SHP77 treated with DMSO at 0.1 percent for 48 hours (cell line): Measurements from ENCODE around the gene PRPF31.
"Not testable (repeated sequence)": the region's sequence is repeated elsewhere in the genome, so short reads cannot be mapped to it uniquely, and the experiment has no call there.

Experiments
- DNase-seq: peaks from one replicate; lab custom pipeline; 2025; lab: John Stamatoyannopoulos, UW

The PRPF31 gene

DNA sequence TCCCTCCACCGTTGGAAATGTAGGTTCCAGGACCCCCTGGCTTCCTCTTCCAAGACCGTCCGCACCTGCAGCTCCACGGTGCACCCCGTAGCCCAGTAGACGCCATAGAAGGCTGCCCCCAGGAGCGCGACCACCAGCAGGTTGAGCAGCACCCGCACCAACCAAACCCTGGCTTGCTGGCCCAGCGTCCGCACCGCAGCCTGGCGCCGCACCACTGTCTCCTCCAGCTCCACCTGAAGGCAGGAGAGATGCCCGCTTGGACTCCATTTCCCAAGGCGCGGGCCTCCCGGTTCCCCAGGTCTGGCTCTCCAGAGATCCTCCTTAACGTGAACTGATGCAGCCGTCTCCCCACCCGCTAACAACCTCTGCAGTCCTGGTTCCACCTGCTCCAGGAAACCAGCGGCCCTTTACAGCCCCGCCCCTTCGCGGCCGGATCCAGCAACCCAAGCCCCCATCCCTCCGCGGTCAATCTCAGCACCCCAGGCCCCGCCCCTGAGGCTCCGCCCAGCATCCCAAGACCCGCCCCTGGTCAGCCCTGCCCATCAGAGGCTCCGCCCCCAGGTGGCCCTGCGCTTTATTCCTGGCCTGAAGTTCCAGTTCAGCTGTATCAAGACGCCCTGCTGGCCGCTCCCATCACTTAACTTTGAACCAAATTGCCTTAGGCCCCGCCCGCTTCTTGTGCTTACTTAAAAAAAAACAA is 49.0 kb downstream of the PRPF31 start:
- no peak for DNase-seq

DNA sequence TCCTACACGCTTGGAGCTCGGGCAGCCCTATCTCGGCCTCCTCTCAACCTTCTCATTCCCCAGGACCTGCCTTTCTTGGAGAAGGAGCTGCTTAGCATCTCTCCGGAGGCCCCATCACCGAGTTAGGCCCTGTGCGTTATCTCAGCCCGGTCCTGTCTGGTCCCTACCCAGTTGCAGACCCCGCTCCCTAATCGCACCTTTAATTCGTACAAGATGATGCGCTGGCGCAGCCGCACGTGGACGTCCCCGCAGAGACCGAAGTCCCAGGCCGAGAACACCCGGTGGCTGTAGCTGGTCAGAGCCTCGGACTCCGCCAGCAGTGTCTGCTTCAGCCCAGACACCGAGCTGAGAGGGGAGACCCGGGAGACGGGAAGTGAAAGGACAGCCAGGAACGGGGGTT is 49.7 kb downstream of the PRPF31 start:
- DNase-seq: no peak

DNA sequence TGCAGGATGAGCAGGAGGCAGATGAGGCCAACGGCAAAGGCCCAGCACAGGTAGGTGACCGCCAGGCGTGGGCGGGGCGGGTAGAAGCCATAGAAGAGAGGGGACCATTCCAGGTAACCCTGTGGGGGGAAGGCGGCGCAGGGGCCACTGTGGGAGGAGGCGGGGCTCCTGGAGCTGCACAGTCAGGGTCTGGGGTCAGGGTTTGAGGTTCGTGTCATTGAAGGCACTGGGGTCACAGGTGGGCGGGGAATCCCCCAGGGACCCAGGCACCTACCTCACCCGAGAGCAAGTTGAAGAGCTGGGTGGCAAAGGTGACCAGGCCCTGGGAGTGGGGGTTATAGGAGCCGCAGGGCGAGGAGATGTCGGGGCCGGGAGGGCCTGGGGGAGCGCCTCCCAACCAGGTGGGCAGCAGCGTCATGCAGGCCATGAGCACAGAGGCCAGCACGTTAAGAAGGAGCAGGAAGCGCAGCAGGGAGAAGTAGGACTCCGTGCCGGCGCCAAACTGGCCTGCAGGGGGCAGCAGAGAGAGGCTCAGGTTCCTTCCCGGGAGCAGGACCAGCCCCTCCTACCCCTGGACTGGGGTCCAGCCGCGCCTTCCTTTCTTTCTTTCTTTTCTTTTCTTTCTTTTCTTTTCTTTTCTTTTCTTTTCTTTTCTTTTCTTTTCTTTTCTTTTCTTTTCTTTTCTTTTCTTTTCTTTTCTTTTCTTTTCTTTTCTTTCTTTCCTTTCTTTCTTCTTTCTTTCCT is 52.8 kb downstream of the PRPF31 start:
- peak; percentile 45 for DNase-seq

DNA sequence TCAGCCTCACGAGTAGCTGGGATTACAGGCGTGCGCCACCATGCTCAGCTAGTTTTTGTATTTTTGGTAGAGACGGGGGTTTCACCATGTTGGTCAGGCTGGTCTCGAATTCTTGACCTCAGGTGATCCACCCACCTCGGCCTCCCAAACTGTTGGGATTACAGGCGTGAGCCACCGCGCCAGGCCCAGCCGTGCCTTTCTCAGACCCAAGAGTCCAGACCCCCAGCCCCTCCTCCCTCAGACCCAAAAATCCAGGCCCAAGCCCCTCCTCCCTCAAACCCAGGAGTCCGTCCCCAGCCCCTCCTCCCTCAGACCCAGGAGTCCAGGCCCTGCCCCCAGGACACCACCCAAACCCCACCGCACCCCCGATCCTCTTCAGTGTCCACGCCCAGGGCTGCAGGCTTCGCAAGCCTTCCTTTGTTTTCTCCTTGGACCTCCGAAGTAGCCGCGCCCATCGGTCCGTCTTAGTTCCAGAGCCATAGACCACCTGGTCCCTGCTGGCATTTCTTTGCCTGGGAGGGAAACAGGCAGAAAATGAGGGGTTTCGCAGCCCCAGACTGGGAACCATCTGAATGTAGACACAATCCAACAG is 53.7 kb downstream of the PRPF31 start:
- no peak for DNase-seq

DNA sequence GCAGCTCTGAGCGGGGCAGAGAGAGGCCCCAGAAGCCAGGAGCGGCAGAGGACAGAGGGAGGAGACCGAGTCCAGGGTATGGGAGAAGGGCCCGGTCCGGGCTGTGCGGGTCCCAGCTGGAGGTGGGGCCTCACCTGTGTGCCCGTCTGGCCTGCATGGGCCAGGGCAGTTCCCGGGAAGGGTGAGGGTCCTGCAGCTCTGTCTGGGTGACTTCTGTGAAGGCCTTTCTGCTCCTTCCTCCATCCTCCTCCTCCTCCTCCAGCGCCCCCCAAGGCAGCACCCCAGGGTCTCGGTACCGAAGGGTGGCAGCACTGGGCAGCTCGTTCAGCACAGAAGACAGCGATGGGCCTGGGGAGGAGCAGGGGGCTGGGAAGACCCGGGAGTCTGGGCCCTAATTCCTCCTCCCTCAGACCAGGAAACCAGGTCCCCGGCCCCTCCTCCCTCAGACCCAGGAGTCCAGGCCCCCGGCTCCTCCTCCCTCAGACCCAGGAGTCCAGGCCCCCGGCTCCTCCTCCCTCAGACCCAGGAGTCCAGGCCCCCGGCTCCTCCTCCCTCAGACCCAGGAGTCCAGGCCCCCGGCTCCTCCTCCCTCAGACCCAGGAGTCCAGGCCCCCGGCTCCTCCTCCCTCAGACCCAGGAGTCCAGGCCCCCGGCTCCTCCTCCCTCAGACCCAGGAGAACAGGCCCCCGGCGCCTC is 56.3 kb downstream of the PRPF31 start:
- not testable (repeated sequence) for DNase-seq

DNA sequence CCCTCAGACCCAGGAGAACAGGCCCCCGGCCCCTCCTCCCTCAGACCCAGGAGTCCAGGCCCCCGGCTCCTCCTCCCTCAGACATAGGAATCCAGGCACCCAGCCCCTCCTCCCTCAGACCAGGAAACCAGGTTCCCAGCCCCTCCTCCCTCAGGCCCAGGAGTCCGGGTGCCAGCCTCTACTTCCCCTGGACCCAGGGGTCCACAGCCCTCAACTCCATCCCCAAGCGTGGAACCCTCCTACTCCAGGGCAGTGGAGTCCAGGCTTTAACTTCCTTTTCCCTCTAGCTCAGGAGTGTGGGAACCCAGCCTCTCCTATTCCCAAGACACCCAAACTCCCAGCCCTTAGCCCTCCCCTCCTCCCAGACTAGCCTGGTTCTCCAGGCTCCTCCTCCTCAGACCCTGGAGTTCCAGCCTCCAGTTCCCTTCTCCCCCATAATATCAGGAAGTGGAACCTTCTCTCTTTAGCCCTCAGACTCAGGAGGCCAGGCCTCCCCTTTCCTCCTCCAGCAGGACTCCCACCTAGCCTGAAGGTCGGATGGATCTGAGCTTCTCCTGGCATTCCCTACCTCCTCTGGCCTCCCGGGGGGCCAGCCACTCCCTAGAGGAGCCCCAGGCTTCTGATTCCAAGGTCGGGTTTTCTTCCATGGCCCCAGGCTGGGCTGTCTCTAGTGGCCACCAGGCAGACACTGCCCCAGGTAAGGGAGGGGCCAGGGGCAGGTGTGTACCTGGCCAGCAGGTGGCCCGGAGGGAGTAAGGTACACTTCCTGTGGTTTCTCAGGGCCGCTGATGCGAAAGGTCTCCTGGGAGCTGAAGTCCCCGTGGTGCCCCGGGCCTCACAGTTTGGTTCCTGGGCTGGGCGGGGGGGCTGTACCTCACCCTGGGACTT is 57.2 kb downstream of the PRPF31 start, which contains the start of gene TMC4:
Gene TMC4 (minus strand): TSS at position 690 of the 888 bp plus-strand sequence. CDS start 43 bp downstream, at position 647.
- DNase-seq: no peak

DNA sequence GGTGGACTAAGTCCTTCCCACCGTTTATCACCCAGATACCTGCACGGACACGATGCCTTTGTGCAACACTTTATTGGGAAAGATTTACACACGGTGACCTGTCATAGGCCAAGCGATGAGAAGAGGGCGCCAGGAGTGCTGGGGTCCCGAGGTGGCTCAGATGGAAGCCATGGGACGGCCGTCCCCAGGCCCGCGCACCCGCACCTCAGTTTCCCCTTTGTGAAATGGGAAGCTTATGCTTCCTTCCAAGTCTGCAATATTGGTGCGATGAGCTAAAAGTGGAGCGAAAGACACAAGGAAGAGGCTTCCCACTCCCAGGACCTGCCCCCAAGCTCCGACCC is 57.8 kb downstream of the PRPF31 start:
- DNase-seq: no peak

DNA sequence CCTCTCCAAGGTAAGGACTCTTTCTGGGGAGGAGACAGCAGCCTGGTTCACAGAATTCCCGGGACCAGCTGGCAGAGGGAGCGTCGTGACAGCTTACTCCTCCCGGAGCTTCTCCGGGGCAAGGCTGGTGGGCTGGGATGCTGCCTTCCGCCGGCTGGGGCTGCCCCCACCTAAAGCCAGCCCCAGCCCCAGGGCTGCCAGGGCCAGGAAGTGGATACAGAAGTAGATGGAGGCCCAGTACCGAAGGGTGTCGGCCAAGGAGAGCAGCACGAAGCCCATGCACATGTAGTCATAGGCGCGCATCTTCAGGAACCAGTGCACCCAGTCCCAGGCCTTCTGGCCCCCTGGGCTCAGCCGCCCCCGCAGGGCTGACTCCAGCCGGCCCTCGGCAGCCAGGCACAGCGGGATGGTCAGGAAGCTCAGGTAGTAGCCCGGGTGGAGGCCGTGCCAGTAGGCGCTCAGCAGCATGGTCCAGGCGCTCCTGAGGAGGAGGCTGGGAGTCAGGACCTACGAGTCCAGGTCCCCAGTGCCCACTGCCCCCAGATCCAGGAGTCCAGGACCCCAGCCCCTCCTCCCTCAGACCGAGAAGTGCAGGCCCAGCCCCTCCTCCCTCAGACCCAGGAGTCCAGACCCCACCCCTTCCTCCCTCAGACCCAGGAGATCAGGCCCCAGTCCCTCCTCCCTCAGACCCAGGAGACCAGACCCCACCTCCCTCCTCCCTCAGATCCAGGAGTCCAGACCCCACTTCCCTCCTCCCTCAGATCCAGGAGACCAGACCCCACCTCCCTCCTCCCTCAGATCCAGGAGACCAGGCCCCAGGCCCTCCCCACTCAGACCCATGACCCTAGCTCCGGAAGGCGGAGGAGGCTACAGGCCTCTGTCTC is 58.6 kb downstream of the PRPF31 start:
- DNase-seq: no peak

DNA sequence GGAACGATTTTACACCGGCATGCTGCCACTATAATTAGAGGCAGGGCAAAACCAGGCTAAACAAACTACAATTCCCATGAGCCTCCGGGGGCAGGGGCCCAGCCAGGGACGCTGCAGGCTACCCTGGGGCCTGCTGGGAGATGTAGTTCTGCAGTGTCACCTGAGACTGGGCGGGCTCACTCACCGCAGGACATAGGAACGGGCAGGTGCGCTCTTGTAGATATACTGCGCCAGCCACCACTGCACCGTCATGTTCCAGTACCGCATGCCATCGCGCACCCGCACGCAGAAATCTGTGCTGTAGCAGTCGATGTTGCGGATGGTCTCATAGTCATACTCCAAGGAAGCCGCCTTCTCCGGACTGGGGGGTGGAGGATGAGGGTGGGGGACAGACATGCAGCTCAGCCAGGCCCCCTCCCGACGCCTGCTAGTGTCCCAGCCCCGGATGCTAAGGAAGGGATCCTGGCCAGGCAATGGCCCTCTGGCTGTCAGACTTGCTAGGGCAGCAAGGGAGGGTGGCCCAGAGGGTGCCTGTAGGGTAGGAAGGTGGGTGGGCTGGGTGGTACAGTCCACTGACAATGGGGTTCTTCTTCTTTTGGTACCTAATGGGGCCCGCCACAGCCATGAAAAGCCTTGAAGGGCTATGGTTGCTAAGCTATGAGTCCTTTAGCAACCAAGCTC is 63.2 kb downstream of the PRPF31 start:
- DNase-seq: no peak

DNA sequence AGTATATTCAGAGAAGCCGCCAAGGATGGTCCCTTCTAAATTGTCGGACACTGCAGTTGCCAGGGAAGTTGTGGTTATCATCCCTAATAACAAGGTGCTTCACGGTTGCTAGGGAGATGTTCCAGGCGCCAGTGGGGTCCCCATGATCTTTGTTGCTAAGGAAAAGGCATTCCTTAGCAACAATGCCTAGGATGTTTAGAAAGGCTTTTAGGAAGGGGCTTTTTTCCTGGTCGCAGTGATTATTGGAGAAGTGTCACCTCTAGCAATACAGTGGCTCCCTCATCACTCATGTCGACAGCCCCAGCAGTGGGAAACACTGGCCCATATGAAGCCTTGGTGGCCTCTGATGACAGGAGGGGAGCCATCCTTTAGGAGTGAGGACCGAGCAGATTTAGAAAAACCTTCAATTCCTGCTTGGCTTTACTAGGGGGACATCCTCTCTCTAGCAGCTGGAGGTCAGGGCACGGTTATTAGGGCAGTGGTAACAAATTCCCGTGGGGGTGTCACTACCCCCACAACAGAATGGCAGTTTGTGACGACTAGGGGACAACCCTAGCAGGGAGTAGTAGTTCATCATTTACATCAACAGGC is 63.8 kb downstream of the PRPF31 start:
- no peak for DNase-seq

DNA sequence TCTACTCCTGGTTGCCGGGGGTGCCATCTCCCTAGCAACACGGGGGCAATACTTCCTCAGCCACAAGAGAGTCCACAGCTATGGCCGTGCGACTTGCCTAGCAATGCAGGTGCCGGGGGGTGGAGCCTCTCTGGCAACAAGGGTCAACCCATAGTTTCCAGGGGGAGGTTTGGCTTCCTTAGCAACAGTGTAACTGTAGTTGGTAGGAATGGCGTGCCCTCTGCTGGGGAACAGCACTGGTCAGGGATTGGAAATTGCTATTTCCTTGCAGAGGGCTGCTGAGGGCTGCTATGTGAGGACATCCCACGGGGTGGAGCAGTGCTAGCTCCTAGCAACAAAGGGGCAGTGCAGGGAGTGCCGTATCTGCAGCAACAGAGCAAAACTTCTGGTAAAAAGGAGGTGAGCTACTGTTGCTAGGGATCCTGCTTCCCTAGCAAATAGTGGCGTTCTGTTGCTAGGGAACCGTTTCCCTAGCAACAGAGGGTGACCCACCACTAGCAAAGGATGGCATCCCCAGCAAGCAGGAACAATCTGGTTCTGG is 64.4 kb downstream of the PRPF31 start:
- no peak for DNase-seq

DNA sequence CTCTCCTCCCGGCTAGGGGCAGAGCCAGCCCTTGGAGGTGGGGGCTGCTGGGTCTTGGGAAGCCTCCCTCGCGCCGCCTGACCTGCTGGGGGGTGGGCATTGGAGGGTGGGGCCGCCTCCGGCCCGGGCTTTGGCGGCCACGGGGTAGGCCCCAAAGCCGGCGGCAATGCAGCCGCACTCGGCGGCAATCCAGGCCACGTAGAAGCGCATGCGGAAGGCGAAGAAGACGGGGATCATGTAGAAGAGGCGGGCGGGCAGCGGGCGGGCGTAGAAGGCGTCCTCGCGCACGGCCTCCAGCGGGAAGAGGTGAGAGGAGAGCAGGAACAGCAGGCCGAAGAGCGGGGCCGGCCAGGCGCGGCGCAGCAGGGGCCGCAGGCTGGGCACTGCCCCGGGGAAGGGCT is 65.1 kb downstream of the PRPF31 start:
- no peak for DNase-seq
